UCSD-AML1 (cell line): Measurements from ENCODE around the gene KAT2B.
"Not testable (repeated sequence)": the region's sequence is repeated elsewhere in the genome, so short reads cannot be mapped to it uniquely, and the experiment has no call there.

Experiments used
- DNase-seq: peaks from one replicate; lab custom pipeline; 2025; ENCODE audit not compliant: unreplicated experiment; lab: John Stamatoyannopoulos, UW

Gene KAT2B

DNA sequence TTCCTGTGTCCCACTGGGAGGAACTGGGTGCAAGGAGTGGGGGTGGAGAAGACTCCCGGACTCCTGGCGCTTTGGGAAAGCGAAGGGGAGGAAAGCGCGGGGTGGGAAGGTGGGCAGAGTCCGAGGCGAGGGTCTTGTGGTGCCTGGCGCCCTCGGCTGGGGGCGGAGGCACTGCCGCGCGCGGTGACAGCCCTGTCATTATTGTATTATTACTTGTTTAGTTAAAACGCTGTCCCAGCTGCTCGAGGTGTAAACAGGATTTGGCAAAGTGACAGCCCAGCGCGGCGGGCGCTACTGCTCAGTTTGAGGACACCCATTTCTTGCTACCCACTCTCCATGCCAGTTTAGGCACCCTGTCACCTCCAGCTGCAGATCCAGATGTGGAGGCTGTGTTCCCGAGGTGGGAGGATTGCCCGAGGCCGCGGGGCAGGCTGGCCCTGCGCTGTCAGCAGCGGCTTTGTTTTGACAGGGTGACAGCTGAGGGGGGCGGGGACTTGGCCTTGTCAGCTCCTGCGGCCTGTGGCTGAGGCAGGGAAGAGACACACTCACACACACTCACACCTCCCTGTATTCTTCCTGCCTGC, 1.0 kb downstream of the KAT2B start:
- DNase-seq, result peak; percentile 84

DNA sequence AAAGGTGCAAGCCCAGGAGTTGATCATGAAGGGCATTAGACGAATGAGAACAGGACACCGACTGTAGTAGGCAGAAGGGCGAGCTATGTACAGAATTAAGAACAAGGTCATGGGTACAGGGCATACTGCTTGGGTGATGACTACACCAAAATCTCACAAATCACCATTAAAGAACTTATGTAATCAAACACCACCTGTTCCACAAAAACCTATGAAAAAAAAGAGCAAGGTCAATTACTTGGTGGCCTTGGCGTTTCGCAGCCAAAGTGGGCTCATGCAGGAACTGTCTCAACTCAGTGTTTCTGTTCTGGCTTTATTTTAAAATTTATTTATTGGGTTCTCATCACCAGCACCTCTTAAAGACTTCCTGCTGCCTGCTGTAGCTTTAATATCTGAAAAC, 2.1 kb downstream of the KAT2B start:
- DNase-seq, result no peak

DNA sequence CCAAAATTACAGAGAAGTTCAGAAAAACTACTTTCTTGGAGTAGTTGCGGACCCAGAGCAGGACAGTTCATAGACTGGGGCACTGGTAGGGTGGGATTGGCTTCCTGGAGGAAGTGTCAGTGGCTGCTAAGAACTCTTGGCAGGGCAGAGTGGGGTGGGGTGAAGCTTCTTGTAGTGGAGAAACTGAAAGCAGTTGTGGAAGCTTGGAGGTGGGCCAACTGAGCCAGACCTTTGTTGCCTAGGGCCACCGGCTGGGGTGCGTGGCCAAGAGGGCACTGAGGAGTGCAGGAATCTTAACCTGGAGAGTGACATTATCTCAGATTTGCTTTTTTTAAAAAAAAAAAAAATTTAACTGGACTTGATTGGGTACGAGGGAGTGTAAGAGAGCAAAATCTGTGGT, 3.1 kb downstream of the KAT2B start:
- peak; percentile 27 for DNase-seq

DNA sequence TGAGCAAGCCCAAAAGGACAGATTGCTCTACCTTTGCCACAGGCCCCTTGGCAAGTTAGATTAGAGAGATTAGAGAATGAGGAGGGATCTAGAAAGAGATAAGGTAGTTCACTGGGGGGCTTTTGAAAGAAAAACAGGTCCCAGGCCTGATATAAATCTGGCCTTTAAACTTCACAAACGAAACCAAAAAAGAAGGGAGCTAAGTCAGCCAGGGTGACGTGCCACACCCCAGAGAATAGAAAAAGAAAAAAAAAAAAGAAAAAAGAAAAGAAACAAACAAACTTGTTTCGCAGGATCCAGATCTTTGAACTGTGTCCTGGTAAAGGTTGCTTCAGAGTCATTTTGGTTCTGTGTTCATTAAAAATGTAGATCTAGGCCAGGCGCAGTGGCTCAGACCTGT, 3.6 kb downstream of the KAT2B start:
- DNase-seq, result no peak

DNA sequence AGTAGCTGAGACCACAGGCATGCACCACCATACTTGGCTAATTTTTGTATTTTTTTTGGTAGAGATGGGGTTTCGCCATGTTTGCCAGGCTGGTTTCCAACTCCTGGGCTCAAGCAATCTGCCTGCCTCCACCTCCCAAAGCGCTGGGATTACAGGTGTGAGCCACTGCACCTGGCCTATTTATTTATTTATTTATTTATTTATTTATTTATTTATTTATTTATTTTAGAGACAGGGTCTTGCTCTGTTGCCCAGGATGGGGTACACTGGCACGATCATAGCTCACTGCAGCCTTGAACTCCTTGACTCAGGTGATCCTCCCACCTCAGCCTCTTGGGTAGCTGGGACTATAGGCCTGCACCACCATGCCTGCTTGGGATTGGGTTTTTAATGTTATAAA, 4.9 kb downstream of the KAT2B start:
- DNase-seq, result not testable (repeated sequence)

DNA sequence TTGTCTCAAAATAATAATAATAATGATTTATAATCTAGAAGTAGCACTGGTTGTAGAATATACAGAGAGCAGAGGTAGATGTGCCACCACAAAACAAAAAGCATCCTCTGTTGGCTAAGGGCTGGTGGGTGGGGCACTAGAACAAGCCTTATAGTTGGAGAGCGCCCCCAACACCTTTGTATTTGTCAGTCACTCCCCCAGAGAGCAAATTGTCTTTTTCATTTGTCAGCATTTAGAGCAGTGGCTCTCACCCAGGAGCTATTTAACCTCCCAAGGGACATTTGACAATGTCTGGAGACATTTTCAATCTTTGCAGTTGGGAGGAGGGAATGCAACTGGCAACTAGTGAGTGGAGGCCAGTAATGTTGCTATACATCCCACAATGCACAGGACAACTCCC, 6.3 kb downstream of the KAT2B start:
- no peak for DNase-seq

DNA sequence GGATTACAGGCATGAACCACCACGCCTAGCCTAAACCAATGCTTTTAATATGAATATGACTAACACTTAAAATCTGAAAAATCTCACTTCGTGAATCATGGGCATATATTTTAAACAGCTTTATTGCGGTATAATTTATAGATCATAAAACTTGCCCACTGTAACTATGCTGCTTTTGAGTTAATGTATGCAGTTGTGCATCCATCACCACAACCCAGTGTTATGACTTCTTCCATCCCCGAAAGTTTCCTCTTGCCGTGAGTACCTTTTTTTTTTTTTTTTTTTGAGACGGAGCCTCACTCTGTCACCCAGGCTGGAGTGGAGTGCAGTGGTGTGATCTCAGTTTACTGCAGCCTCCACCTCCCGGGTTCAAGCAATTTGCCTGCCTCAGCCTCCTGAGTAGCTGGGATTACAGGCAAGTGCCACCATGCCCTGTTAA, 7.1 kb downstream of the KAT2B start:
- no peak for DNase-seq

DNA sequence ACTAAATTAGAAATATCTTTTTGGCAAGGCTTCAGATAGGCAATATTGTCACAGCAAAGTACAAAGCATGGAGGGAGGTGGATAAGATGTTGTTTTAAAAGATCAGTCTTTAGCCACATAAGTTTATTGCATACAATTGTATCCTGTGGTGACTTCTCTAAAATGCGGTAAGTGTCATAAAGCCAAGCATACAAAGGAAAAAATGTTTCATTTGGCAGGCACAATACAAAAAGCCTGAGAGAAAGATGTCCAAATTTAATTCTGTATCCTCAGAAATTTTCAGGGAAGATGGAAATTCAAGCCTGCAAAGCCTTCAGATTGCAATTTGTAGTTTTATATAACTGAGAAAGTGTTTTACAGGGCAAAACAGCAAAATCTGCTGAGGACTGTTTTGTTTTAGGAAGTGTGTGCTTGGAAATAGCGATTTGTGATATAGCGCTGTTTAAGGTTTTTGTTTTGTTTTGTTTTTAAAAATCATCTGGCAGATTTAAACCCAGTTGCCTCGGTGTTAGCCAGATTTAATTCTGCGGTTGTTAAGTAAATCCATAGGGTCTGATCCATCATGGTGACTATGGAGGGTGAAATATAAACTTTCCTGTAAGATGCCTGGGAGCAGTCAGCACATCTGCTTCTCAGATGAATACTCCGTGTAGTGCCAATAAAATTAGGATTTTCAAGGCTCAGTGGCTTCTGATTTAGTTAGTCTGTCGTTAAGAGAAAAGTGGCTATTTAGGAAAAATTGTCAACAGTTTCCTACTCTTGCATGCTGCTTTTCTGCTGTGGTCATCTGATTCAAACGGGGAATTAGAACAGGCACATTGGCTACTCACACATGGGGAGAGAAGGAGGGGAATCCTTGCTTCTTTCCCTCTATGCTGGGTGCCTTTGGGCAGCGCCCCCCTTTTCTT, 8.0 kb downstream of the KAT2B start:
- no peak for DNase-seq

DNA sequence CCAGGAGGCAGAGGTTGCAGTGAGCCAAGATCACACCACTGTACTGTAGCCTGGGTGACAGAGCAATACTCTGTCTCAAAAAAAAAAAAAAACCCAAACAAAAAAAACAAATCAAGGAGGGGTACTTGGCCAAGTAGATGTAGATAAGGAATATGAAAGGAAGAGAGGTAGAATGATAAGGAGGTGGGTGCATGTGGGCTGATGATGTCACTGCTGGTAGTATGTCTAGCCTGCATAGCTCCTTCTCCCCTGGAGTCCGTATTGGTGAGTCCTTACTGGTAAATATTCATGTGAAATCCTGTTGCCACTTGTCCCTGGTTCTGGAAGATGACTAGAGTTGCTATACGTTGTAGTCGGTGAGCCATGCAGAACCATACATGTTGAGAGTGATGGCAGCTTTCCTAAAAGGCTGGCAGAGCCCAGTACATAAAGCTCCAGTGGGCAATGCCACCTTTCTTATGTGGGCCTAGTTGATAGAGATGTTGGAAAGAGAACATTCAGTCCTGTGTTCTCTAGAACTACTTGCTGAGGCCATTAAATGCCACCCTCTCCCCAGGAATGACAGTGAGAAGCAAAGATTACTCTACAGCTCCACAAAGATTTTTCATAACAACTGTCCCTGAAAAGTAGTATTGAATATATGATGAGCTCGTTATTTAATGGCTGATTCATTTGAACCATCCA, 11.0 kb downstream of the KAT2B start:
- no peak for DNase-seq

DNA sequence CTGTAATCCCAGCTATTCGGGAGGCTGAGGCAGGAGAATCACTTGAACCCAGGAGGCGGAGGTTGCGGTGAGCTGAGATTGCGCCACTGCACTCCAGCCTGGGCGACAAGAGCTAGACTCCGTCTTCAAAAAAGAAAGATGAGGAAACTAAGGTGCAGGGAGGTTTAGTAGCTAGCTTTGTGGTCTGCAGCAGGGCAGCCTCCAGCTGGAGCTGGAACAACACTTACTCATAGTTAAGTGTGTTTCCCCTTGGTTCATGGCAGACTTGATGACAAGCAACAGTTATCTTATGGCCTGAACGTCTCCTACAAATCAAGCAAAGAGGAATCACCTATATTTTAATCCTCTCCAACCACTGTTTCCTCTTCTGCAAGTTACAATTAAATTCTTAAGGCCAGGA, 12.6 kb downstream of the KAT2B start:
- DNase-seq, result no peak

DNA sequence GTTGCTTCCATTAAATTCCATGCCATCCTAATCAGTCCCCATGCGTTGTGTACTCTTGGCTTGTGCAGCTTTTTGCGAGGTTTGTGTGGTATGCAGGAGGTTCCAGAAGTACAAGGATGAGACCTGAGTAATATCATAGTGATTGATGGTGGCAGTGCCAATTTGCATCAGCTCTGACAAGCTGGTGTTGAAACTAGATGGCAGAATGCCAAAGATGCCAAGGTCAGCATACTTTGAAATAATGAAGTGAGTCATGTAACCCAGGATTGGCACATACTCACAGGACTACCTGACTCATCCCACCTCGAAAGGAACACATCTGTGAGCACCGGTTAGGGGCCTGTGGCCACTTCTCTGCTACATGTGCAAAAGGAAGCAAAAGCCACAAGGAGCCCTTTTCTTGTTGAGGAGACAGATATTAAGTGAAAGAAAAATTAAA, 14.3 kb downstream of the KAT2B start:
- peak; percentile 23 for DNase-seq

DNA sequence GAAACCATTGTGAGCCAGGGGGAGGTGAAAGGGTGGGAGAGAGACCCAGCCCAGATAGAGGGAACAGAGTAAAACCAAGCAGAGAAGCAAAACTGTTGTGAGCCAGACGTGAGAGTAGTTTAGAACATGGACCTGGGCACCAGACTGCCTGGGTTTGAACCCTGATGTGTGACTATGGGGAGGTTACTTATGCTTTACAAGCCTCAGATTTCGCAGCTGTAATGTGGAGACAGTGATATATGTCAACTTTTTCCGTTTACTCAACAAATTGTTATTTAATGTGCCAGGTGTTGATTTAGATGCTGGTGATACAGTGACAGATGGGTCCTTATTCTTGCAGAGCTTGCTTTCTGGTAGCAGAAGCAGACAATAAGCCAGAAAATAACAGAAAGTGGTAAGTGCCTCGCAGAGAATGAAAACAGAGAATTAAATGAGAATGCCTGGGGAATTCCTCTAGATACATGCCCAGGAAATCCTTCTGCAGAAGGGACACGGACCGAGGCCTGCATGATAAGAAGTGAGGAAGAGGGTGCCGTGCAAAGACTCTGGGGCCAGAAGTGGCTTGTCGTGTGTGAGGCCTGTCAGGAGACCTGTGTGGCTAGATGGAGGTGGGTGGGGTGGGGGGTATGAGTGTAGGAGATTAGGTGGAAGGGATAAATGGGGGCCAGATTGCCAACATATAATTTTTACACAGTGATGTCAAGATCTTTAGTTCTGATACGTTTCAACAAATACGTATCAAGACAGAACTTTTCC, 15.0 kb downstream of the KAT2B start:
- DNase-seq, result peak; percentile 18

DNA sequence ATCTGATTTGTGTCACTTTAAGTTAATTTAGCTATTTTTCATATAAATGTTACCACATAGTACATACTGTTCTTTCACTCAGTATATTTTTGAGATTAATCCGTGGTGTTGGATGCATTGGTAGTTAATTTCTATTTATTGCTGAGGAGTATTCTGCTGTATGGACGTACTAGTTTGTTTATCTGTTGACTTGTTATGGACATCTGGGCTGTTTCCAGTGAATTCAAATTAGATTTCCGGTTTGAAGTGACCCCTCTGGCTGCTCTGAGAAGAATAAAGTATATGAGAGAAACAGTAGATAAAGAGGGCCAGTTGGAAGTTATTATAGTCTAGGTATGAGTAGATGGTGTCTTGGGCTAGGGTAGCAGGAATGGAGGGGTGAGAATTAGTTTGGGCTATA, 15.6 kb downstream of the KAT2B start:
- no peak for DNase-seq

DNA sequence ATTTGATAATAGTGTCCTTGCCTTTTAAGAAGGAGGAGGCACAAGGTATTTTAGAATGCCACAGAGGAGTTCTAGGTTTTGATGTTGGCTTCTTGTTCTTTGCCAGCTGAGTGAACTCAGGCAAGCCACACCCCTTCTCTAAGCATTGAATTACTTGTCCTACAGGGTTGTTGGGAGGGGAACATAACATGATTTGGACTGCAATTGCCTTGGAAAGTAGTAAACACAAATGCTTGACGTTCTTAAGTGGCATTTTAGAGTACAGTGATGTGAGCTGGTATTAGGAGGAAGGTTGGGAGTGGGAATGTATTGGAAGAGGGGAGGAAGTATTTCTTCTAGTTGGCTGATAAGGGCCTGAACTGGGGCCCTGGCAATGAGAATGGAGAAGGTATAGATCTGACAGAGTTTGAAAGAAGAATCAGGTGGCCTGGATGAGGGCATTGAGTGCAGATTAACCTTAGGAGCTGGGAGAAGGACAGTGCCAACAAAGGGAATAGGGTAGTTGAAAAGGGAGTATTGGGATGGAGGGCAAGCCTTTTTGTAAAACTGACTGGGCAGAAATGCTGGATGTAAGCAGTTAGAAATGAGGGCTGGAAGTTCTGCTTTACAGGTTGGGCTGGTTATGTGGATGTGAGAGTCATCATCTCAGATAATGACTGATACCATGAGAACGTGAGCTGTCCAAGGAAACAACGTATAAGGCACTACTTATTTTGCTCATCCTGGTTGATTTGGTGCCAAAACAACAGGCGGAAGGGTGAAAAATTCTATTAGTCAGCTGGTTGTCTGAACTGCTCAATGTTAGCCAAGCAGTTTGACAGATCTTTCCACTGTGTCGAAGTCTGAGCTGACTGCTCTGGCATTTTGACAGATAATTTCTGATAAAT, 16.7 kb downstream of the KAT2B start:
- no peak for DNase-seq

DNA sequence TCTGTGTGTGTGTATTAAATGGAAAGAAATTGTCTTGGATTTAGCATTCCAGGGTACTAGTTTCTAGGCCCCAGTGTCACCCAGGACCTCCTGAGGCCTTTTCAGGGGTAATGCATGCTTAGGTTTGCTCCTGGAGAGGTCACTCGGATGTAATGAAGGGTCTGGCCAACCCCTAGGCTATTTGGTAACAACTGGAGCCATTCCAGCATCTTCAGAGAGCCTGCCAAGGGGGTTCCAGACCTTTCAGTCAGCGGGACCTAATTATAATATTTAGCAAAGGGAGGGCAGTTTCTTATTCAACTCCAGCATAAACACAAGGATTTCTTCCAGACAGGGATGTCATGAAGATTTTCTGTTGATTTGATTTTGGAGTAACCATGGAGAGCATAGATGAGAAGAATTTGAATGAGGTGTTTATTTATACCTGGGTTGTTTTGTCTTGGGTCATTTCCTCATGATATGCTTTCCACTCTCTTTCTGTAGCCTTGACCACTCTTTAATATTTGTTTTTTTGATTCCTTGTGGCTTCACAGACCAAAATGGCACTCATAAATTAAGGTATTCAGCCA, 17.4 kb downstream of the KAT2B start:
- no peak for DNase-seq

DNA sequence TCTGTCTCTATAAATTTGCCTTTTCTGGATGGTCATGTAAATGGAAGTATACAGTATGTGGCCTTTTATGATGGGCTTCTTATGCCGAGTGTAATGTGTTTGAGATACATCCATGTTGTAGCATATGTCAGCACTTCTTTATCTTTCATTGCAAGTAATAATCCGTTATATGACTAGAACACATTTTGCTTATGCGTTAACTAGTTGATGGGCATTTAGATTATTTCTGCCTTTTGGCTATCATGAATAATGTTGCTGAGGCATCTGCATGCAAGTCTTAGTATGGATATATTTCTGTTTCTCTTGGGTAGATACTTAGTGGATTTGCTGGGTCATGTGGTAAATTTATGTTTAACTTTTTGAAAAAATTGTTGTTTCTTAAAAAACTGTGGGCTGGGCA, 19.7 kb downstream of the KAT2B start:
- DNase-seq, result no peak

DNA sequence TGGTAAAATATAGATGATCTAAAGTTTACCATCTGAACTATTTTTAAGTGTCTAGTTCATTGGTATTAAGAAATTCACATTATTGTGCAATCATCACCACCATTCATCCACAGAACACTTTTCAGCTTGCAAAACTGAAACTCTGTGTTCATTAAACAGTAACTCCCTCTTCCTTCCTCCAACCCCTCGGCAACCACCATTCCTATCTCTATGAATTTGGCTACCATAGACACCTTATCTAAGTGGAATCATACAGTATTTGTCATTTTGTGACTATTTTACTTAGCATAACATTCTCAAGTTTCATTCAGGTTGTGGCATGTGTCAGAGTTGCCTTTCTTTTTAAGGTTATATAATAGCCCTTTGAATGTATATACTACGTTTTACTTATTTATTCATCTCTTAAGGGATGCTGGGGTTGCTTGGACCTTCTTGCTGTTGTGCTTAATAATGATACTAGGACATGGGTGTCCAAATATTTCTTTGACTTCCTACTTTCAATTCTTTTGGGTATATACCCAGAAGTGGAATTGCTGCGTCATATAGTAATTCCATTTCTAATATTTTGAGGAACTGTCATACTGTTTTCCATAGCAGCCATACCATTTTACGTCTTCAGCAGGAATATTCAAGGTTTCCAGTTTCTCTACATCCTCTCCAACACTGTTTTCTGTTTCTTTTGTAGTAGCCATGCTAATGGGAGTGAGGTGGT, 20.9 kb downstream of the KAT2B start:
- DNase-seq, result peak; percentile 8

DNA sequence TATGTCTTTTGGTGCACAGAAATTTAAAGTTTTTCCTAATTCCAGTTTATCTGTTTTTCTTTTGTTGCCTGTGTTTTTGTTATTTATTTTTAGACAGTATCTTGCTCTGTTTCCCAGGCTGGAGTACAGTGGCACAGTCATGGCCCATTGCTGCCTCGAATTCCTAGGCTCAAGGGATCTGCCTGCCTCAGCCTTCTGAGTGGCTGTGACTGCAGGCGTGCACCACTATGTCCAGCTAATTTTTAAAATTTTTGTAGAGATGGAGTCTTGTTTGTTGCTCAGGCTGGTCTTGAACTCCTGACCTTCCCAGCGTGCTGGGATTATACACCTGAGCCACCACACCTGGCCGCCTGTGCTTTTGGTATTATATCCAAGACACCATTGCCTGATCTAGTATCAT, 22.8 kb downstream of the KAT2B start:
- no peak for DNase-seq

DNA sequence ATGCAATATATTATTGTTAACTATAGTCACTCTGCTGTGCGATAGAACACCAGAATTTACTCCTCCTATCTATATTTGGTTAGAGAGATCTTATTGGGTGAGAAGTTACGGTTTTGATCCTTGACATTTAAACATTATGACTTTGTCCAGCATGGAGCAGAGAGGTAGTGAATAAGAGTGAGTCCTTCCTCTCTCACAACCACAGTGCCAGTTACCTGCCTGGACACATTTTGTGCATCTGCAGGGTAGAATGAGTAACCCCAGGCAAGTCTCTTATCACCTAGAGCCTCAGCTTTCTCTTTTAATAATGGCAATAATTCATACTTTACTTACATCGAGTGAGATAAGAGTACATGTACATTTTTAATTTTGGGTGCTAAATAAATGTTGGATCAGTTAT, 24.1 kb downstream of the KAT2B start:
- DNase-seq, result no peak
